Measurements from ENCODE around the gene POLR3A.

DNA sequence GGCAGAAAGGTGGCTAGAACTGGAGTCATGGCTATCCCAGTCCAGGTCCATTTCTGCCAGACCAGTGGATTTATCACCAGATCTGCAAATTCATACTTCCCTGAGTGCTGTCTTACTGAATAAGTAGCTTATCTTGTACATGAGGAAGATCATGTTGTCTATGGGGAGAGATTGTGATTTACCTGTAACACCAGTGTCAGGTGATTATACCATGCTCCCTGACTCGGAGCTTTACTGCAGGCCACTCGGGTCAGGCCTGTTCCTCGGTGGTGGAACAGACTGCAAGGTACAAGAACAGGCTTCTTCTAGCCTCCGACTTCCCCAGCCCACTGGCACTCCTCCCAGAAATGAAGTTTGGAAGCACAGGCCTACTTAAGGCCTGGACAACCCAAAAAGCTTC is 60.2 kb downstream of the POLR3A start:
- TF ChIP-seq GATA2 (IDR thresholded peaks at IDR 0.05; ENCODE audit: low read depth, low read length) (peak; percentile 45; the same call in 1 of the 2 replicates), GATA3 (IDR thresholded peaks at IDR 0.05; ENCODE audit: low read depth, low read length) (no peak)
